ENCODE results near the gene GJD3. TPM values are rescaled to one million over a fixed set of nuclear protein-coding genes. Genes with fewer than 3 reads are reported as not detected.

The GJD3 gene
- total RNA-seq, 1 experiment from 2014 or later: 0.33 TPM

DNA sequence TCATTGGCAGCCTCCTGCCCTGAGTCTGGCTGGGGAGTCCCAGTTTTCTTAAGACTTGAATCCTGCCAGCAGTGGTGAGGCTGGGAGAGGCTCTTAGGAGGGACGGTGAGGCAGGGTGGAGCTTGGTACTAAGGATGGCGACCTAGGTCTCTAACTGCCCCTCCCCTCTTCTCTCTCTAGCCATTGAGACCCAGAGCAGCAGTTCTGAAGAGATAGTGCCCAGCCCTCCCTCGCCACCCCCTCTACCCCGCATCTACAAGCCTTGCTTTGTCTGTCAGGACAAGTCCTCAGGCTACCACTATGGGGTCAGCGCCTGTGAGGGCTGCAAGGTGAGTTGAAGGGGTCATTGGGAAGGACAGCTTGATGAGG, 16.4 kb downstream of the GJD3 start:
- ChIA-PET CTCF (interaction anchor here (0.7 kb wide), 1 partner anchor 52 kb away, joined by 3 read pairs; no protein-coding TSS in a partner anchor), POLR2A (interaction anchor here (0.6 kb wide), 1 partner anchor 193 kb away, joined by 5 read pairs; no protein-coding TSS in a partner anchor)
- no peak for ATAC-seq
- H3K4me3 ChIP-seq (ENCODE audit: low read depth in 2 of 2, low read length in 2 of 2): no peak overlapping the region
- no peaks in the 10 kb centered on the region for H3K27me3 ChIP-seq (ENCODE audit: control insufficient read depth, insufficient read depth, low read length)
- TF ChIP-seq SIN3A (IDR thresholded peaks at IDR 0.05; ENCODE audit: borderline replicate concordance, insufficient read depth, low read depth, low read length): no peak
- no peak for TF ChIP-seq POLR2AphosphoS5 (IDR thresholded peaks at IDR 0.05; ENCODE audit: low read depth, low read length)
- TF ChIP-seq TCF7L2 (IDR thresholded peaks at IDR 0.05; ENCODE audit: low read depth, low read length): no peak
- TF ChIP-seq, protein P1, sequence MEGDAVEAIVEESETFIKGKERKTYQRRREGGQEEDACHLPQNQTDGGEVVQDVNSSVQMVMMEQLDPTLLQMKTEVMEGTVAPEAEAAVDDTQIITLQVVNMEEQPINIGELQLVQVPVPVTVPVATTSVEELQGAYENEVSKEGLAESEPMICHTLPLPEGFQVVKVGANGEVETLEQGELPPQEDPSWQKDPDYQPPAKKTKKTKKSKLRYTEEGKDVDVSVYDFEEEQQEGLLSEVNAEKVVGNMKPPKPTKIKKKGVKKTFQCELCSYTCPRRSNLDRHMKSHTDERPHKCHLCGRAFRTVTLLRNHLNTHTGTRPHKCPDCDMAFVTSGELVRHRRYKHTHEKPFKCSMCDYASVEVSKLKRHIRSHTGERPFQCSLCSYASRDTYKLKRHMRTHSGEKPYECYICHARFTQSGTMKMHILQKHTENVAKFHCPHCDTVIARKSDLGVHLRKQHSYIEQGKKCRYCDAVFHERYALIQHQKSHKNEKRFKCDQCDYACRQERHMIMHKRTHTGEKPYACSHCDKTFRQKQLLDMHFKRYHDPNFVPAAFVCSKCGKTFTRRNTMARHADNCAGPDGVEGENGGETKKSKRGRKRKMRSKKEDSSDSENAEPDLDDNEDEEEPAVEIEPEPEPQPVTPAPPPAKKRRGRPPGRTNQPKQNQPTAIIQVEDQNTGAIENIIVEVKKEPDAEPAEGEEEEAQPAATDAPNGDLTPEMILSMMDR (IDR thresholded peaks at IDR 0.05): no peak
- TF ChIP-seq, protein P2, sequence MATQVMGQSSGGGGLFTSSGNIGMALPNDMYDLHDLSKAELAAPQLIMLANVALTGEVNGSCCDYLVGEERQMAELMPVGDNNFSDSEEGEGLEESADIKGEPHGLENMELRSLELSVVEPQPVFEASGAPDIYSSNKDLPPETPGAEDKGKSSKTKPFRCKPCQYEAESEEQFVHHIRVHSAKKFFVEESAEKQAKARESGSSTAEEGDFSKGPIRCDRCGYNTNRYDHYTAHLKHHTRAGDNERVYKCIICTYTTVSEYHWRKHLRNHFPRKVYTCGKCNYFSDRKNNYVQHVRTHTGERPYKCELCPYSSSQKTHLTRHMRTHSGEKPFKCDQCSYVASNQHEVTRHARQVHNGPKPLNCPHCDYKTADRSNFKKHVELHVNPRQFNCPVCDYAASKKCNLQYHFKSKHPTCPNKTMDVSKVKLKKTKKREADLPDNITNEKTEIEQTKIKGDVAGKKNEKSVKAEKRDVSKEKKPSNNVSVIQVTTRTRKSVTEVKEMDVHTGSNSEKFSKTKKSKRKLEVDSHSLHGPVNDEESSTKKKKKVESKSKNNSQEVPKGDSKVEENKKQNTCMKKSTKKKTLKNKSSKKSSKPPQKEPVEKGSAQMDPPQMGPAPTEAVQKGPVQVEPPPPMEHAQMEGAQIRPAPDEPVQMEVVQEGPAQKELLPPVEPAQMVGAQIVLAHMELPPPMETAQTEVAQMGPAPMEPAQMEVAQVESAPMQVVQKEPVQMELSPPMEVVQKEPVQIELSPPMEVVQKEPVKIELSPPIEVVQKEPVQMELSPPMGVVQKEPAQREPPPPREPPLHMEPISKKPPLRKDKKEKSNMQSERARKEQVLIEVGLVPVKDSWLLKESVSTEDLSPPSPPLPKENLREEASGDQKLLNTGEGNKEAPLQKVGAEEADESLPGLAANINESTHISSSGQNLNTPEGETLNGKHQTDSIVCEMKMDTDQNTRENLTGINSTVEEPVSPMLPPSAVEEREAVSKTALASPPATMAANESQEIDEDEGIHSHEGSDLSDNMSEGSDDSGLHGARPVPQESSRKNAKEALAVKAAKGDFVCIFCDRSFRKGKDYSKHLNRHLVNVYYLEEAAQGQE (IDR thresholded peaks at IDR 0.05; ENCODE audit: insufficient read depth in 1 of 2, low read depth in 2 of 2, low read length in 1 of 2): no peak
- in situ Hi-C loops (cut with HindIII; ENCODE audit: low pct_unique_long_range_greater_than_20kb, low sequenced_read_pairs) (no loop called here), intact Hi-C loops (cut with micrococcal nuclease; ENCODE audit: unreplicated experiment) (no loop called here)
- 0 out of 2 replicates have a peak, but pooled peaks cover 5% of the 10 kb centered on the region for H3K36me3 ChIP-seq (ENCODE audit: control insufficient read depth, insufficient read depth, low read length)
- BruUV-seq (replicated peaks): no TSS peak
- H3K9me3 ChIP-seq (ENCODE audit: control insufficient read depth, insufficient read depth, low read depth, low read length): no peaks in the 10 kb centered on the region
- peaks cover 84% of the 10 kb centered on the region for H3K4me1 ChIP-seq (ENCODE audit: control insufficient read depth, insufficient read depth, low read length)
- no peak for DNase-seq (ENCODE audit: low read depth, low spot score)
- H3K27ac ChIP-seq (ENCODE audit: low read length): no peak overlapping the region

DNA sequence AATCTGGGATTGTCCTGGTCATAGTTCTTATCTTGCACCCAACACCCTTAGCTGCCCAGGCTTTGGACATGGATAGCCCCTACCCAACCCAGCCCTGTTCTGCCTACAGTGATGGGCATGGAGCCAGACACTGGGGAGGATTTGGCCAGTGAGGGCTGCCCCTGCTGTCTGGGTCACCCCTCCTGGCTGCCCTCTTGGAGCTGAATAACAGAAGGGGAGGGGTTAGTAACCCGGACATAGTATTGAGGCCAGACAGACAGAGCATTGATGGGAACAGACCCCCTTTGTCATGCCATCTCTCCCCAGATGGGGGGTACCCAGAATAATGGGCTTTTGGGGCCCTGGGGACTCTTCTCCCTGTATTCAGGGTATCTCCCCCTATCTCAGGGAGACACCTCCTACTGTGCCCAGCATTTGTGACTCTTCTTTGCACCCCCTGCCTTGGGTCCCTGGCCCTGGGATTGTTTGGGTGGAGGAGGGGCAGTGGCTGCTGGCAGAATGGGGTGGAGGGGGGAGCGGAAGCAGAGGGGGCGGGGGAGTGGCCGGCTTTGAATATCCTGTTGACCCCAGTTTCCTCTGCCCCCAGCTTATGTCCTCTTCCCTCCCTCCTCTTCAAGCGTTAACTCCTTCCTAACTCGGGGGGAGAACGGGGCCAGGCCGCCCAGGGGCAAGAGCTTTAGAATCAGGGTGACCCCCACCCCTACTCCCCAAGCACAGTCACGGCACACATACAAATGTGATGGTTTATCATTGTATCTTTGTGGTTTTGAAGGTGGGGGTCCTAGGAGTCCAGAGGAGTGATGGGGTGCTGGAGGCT, 17.0 kb downstream of the GJD3 start:
- Histone ChIP-seq H3K4me1 (ENCODE audit: control insufficient read depth, insufficient read depth, low read length) (peaks cover 90% of the 10 kb centered on the region), H3K9me3 (ENCODE audit: control insufficient read depth, insufficient read depth, low read depth, low read length) (no peaks in the 10 kb centered on the region), H3K36me3 (ENCODE audit: control insufficient read depth, insufficient read depth, low read length) (0 out of 2 replicates have a peak, but pooled peaks cover 5% of the 10 kb centered on the region), H3K4me3 (ENCODE audit: low read depth in 2 of 2, low read length in 2 of 2) (no peak overlapping the region), H3K27me3 (ENCODE audit: control insufficient read depth, insufficient read depth, low read length) (no peaks in the 10 kb centered on the region), H3K27ac (ENCODE audit: low read length) (peak overlapping the region; percentile 54; the same call in 1 of the 2 replicates)
- intact Hi-C loops (cut with micrococcal nuclease; ENCODE audit: unreplicated experiment): no loop called here
- no TSS peak for BruUV-seq (replicated peaks)
- ATAC-seq (no peak), DNase-seq (ENCODE audit: low read depth, low spot score) (no peak)
- in situ Hi-C loops (cut with HindIII; ENCODE audit: low pct_unique_long_range_greater_than_20kb, low sequenced_read_pairs): no loop called here
- POLR2A ChIA-PET: interaction anchor here (0.6 kb wide), 1 partner anchor 194 kb away, joined by 5 read pairs; no protein-coding TSS in a partner anchor
- CTCF ChIA-PET: interaction anchor here (0.6 to 0.7 kb wide), 2 partner anchors 48 to 52 kb away, joined by 3 to 10 read pairs; no protein-coding TSS in a partner anchor
- TF ChIP-seq, protein P2 (IDR thresholded peaks at IDR 0.05; ENCODE audit: insufficient read depth in 1 of 2, low read depth in 2 of 2, low read length in 1 of 2): no peak
- TF ChIP-seq, protein P1 (IDR thresholded peaks at IDR 0.05): no peak
